ENCODE data around the gene SLC22A1.
"Not testable (repeated sequence)": the region's sequence is repeated elsewhere in the genome, so short reads cannot be mapped to it uniquely, and the experiment has no call there.

The SLC22A1 gene
- total RNA-seq = 1.2 reads per million in 2 donors

DNA sequence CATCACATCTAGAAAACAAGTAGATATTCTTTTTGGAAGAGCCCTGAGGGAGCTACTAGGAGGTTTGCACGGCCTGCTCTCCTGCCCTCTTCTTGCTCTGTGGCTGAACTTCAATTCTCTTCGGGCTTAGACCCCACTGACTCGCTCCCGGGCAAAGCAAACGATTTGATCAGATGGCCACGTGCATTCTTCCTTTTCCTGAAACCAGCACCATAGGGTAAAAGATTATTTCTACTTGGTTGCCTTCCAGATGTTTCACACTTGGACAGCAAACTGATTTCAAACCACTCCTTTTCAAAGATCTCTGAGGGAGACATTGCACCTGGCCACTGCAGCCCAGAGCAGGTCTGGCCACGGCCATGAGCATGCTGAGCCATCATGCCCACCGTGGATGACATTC is at the start of gene SLC22A1:
Gene SLC22A1 (plus strand): TSS at position 258 of the 400 bp plus-strand sequence. CDS start 121 bp downstream, at position 379.
- no peak for DNase-seq

DNA sequence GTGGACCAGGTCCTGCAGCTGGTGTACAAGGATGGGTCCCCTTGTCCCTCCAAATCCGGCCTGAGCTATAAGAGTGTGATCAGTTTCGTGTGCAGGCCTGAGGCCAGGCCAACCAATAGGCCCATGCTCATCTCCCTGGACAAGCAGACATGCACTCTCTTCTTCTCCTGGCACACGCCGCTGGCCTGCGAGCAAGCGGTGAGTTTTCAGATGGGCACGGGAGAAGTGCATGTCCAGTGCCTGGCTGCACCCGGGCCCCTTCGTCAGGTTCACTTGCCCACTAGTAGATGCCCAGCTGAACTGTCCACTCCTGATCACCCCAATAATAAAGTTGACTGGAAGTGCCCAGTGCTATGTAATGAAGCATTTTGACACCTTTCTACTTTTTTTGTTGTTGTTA is 48.3 kb upstream of the SLC22A1 start:
- no peak for DNase-seq

DNA sequence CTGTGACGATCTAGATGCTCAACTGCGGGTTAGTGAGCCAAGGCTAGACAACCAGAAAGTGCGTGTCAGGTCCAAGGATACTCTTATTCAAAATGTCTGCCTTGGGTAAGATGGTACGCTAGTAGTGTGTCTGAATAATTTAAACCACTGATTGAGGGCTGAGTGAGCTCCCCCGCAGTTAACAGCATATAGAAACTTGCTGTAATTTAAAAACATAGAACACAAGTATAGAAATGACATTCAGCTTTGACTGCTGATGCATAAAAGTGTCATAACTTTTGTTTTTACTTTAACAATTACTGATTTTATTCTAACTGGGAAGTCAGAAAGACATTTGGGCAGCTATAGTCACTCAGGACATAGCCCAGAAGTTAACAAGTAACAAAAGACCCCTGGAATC is 45.6 kb upstream of the SLC22A1 start:
- DNase-seq = no peak

DNA sequence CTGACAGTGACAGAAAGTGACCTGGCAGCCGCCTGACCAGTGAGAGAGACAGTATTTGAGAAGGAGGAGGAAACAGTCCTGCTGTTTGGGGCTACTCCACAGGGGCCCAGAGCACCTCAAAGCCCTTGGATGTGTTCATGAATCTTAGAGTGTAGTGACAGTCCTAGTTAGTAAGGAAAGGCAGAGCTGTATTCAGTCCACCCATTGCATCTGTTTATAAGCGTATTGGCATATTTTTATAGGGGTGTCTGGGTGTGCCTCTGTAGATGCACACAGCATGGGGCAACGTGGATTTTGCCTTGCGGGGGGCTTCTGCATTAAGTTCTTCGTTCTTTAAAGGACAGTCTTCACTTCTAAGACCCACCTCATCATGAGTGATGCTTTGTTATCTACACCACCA is 44.6 kb upstream of the SLC22A1 start:
- no peak for DNase-seq

DNA sequence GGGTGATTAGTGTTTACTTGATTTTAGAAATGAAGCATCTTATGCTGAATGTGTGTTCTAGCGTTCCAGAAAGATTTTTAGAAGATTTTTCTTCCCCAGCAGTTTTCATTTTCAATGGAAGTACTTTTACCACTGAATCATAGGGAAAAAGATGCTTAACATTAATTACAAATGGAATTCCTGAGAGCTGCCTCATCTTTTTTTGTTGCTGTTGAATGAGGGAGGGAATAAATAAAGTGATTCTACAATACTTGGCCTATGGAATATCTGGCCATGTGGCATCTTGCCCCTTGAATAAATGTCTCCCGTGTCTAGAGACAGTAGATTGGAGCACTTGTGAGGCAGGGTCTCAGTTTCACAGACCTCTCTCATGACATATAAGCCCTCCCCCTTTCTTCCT is 44.1 kb upstream of the SLC22A1 start:
- no peak for DNase-seq

DNA sequence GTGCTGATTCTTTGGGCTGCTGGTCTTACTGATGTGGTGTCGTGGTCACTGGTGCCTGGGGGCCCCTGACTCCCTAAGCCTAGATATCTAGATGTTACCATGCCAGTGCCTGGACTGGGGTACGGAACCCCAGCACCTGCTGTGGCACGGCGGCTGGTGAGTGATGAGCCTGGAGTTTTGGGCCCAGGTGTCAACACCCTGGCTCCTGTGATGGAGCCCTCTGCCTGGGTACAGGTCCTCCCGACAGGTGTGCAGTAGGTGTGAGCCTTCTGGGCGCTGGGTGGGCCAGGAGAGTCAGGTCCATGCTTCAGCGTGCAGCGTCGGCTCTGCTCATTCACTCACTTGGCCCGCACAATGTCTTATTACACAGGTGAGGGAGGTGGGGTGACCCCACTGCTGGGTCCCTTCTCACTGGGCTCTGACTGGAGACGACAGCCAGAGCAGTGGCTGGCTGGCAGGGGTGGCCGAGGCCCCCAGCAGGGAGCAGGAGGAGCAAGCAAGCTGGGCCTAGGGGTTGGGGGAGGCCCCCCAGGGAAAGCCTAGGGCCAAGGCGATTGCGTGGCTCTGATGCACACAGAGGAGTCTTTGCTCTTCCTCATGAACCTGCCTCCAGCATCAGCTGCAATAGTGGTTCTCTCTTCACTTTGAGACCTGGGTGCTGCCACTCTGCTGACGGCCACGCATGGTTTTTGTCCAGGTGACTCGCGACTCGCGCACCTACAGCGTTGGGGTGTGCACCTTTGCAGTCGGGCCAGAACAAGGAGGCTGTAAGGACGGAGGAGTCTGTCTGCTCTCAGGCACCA is 42.5 kb upstream of the SLC22A1 start:
- DNase-seq = no peak

DNA sequence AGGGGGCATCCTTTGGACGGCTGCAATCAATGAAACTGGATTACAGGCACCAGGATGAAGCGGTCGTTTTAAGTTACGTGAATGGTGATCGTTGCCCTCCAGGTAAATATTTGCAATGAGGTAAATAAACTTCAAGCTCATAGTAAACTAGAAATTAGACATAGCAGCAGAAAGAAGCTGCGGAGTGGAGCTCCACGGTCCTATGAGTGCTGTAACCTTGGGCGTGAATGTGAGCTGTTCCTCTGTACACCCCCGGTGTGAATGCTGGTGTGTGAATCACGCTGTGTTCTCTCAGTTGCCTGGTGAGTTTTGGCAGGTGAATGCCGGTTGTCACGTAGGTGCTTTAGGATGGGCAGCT is 42.0 kb upstream of the SLC22A1 start:
- DNase-seq = no peak

DNA sequence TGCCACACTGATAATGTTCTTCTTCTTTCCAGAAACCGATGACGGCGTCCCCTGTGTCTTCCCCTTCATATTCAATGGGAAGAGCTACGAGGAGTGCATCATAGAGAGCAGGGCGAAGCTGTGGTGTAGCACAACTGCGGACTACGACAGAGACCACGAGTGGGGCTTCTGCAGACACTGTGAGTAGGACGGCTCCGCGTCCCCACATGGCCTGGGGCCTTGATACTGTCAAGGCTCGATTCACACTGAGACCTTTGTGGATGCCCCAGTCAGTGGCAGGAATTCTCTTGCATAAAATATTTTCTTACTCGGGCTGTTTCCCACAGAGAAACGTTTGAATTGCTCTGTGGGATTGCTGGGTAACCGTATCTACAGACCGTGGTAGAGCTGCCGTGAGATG is 41.5 kb upstream of the SLC22A1 start:
- no peak for DNase-seq

DNA sequence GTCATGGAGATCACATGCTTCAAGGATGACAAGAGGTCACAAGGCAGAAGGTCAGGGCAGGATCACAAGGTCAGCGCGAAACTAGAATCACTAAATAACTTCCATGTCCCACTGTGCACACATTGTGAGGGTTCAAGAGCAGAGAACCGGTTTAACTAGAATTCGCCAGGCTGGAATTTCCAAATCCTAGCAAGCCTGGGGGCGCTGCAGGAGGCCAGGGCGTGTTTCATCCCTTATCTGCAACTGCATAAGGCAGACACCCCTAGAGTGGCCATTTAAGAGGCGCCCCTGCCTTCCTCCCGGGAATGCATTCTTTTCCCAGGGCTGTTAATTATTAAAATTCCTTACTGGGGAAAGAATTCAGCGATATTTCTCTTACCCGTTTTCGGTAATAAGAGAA is 40.2 kb upstream of the SLC22A1 start:
- DNase-seq = no peak

DNA sequence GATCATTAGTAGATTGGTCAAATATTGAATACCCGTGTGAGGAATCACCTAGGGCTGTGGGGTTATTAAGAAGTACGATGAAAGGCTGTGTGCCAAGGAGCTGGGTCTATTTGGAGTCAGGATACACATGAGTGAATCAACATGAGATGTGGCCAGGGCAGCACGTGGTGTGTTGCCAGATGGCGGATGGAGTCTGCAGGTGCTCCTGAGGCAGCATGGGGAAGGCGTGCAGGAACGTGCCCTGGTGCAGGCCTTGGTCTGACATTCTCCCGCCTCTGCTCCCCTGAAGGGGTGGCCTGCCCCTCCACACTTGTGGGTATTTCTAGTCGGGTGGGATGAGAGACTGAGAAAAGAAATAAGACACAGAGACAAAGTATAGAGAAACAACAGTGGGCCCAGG is 39.0 kb upstream of the SLC22A1 start:
- DNase-seq = no peak

DNA sequence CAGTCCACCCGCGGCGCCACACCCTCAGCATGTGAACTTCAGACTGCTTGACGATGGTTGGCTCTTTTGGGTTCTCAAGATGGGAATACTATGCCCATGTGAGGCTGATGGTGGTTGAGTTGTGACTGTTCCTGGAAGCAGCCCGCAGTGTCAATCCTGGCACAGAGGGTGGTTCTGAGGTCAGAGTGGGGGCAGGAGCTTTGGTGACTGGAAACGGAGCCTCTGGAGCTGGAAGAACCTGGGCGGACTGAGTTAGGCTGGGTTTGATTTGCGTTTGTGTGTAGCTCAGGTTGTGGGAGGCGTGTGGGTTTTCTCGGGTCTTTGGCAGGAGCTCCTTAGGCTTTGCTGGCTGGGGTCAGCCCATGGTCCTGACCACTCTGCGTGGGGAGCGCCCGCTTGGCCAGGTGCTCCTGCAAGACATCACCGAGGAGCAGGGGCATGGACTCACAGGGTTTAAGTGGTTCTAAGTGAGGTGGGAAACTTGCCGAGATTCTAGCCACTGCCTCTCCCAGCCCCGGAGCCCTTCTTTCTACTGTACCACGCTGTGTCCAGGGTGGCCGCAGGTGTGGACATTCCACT is 37.3 kb upstream of the SLC22A1 start:
- no peak for DNase-seq

DNA sequence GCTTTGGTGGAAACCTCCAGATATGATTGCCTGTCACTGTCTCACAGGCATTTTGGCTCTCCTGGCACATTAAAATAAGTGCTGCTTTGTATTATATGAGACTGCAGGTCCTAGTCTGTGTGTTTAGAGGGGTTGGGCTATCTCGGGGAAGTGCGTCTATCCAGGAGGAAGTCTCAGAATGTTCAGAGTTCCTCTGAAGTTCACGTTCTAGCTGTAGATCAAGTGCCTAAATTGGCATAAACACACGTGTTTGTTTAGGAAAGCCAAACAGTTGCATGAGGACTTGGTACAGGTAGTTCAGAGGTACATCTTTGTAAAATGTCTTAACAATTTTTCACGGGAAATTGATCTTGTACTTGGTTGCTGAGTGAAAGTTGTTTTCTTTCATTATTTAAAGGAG is 36.4 kb upstream of the SLC22A1 start:
- no peak for DNase-seq

DNA sequence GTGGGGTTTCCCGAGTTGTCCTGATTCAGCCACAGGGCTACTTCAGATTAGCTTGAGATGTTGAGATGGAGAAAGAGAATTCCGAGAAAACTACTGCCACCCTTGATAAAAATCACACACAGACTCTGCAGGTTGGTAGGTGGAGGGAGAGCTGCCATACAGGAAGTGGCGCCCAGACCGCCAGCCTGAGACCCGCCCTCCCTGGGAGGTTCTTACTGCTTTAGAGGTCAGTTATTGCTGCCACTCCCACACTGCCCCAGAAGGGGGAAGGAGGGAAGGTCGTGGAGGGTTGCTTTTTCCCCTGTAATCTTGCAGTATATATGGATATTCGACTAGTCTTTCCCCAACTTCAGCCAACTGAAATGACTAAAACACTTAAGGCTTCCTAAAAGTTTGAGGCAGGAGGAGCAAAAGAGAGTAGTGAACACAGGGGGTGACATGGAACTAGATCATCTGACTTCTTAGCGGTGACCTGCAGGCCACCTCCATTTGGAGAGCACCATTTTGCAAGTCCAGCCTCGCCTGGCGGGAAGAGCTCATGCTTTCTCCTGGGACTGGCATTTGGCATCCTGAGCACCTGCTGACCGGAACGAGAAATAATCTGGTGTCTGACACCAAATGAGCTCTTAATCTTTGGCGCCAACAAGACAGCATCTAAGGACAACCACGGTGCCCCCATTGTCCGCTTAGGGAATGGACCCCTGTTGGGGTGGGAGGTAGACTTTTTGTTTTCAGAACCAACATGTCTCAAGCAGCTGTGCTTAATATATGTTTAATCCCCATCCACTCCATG is 35.7 kb upstream of the SLC22A1 start:
- no peak for DNase-seq

DNA sequence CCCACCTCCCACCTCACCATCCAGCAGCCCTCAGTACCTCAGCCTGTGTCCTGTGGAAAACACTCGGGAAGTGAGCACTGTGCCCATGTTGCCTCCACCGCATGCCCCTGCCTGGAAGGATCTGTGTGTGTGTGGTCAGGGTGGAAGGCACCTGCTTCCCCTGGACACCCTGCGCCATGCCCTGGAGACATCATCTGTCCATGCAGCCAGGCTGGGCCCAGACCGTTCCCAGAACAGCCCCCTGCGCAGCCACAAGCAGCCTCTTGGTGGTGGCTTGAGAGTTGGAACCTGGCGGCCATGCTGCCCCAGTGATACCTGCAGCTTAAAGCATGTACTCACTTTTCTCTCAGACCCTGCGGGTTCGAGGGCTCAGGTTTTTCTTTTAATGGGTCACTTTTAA is 34.9 kb upstream of the SLC22A1 start:
- no peak for DNase-seq

DNA sequence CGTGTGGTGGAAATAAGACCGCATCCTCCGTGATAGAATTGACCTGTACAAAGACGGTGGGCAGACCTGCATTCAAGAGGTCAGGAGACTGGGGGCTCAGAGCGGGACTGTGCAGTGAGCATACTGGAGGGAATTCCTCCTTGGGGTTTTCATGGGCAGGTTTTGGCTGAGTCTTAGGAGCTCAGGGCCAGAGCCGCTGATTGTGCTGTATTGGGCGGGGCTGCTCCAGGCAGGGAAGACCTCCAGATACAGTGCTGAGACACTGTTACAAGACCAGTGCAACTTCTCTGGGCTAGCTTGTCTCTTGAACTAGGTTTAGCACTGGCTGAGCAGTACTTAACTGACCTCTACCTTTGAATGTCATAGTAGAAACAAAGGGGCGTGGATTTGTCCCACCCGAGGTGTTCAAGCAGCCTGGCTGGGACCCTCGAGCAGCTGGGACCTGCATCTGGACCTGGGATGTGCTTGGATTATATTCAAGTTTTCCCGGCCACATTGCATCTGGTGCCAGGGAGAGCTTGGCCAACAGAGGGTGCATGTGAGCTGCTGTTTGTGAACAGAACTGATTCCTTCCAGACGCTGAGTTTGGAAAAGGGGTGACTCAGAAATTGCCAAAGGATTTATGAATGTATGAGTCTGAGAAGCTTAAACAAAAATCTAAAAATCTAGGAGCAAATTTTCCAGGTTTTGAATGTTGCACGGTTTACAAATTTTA is 33.4 kb upstream of the SLC22A1 start:
- no peak for DNase-seq

DNA sequence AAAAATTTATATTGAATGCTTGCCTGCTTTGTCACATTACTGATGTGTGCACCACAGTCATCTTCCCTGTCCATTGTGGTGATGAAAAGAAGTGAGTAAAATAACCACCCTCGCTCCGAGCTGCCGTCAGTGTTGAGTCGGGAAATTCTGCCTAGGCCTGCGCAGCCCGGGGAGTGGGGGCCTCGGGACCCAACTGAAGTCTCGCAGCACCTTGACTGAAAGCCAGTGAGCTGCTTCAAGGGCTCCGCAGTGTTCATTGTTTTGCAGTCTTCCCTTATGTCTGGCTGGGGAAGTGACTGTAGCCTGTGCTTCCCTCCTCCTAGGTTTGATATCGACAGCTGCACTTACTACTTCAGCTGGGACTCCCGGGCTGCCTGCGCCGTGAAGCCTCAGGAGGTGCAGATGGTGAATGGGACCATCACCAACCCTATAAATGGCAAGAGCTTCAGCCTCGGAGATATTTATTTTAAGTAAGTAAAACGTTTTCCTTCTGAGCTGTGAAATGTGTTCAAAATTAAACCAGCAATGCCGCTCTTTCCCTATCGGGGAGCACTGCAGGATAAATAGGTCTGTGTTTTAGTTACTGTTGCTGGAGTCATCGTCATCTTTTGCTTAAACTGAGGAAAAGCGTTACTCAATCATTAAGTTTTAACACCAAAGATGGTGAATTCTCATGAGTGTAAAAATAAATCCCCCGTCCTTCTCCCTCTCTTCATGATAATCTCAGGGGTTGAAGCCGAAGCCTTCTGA is 32.7 kb upstream of the SLC22A1 start:
- no peak for DNase-seq

DNA sequence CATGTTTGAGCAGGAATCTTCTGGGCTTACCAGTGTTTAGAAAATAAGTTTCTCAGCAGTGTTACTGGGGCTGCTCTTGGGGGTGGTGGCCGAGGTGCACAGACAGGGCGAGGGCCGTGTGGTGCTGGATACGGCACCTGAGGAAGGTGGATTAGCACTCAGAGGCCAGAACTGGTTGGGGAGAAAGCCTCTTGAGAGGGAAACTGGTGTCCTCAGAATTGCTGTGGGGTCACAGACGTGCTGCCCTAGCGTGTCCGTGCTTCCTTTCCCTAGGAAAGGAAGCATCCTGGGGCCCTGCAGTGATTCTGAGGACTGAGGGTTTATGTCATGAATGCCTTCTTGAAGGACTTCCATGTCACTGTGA is 32.1 kb upstream of the SLC22A1 start:
- no peak for DNase-seq

DNA sequence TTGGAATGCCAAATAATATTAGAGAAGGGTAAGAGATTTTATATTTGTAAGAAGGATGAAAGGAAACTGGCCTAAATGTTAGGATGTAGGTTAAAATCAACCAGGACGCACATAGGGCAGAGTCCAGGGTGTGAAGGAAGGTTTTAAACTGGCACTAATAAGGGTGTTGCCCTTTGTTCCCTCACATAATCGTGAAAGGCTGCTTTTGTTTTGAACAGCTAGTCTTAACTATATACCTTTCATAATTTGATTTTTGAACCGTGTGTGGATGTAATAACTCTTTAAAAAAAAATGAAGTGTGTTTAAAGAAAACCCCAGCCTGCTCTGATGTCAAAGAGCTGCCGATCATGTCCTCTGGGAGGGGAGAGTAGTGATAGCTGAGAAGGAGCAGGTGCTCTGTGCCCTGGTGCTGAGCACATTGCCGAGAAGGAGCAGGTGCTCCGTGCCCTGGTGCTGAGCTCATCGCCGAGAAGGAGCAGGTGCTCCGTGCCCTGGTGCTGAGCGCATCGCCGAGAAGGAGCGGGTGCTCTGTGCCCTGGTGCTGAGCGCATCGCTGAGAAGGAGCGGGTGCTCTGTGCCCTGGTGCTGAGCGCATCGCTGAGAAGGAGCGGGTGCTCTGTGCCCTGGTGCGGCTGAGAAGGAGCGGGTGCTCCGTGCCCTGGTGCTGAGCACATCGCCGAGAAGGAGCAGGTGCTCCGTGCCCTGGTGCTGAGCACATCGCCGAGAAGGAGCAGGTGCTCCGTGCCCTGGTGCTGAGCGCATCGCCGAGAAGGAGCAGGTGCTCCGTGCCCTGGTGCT is 31.0 kb upstream of the SLC22A1 start:
- not testable (repeated sequence) for DNase-seq

DNA sequence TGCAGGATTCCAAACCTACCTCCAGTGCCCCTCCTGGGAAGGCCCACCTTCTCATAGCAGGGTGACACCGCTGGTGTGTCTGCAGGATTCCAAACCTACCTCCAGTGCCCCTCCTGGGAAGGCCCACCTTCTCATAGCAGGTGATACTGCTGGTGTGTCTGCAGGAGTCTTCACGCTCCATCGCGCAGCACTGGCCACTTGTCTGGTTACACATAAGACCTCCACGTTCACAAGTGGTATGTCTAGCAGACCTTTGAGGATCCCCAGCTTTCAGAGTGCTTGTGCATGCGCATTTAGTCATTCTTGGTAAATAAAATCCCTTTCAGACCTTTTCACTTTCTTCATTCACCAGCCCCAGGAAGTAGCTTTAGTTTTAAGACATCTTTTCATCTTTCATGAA is 29.4 kb upstream of the SLC22A1 start:
- not testable (repeated sequence) for DNase-seq

DNA sequence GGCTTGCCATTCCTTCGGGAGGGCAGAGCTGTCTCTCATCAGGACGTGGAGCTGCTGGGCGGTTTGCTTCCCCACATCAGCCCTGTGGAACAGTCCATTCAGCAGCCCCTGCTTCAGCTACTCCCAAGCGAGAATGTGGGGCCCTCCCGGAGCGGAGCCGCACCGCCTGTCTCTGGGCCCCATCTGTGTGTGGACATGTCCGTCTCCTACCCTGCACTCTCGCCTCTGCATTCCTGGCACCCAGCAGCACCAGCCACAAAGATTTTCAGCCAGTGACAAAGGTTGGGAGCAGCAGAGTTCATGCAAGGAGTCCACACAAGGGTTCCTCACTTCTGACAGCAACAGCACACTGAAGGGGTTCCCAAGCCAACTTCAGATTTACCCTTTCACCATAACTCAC is 29.0 kb upstream of the SLC22A1 start:
- no peak for DNase-seq

DNA sequence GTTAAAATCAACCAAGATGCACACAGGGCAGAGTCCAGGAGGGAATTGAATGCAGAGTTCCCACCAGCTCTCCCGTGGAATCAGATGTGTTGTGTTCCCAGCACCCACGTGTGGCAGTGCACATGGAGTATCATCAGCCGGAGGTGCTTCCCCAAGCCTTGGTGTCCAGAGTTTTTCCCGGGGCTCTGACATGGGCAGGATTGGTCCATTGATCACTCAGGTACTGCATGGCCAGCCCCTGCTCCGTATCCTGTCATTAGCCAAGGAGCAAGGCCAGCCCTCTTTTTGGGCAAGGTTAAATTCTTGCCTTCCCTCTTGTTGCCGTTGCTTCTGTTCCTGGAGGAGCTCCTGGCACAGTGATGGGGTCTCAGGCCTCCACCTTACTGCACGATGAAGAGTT is 28.6 kb upstream of the SLC22A1 start:
- DNase-seq = no peak

DNA sequence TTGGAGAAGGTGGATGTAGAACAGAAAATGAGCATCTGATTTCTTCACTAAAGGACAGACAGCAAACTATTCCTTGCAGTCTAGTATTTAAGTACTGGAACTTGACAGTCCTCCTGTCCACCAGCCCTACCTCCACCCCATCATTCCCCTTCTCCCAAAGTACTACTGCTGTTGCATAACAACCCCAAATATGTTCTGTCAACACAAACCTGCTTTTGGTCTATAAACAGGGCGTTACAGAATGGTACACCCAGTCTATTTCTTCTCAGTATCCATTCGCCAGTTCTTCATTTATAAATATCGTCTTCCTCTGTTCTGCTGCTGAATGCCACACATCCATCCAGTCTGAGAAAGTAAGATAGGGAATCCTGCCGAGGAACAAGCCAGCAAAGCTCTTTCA is 27.7 kb upstream of the SLC22A1 start:
- DNase-seq = no peak

Data from activated gamma-delta T cell (primary cell).